ENCODE measurements around the gene PTPA. TPM values are rescaled to one million over a fixed set of nuclear protein-coding genes. Genes with fewer than 3 reads are reported as not detected.
A peak's percentile ranks its signal among the peaks of the same experiment; 100 is the strongest.

PTPA gene
- total and polyA plus RNA-seq, 9 of the 15 experiments (the other 6 are each of a cell fraction or from before 2014, with no cell fraction given) = 1.7 to 121 (median 72.6) TPM

DNA sequence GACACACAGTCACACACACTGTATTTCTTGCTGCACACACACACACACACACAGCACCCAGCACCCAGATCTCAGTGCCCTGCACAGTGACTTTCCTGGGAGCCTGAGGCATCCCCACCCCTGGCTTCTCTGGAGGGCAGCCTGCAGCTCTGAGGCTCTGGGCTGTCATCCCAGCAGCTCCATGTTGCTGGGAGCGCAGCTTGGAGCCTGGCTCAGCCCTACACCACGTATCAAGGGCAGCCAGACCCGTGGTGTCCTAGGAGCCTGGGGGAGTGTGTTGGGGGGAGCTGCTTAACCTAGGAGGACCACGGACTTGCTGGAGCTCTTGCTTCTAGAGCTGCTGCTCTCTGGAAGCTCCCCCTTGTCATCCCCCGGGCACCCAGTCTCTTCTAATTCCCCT is 61.6 kb downstream of the PTPA start:
- POLR2A ChIA-PET = interaction anchor here (0.6 to 2.3 kb wide), 7 partner anchors 9 to 434 kb away, joined by 3 to 10 read pairs (median 3); no protein-coding TSS in a partner anchor
- Histone ChIP-seq H3K27me3 (ENCODE audit: control insufficient read depth in 2 of 2, insufficient read depth in 2 of 2, low read length in 2 of 2) (peaks cover 8 to 19% of the 10 kb centered on the region in 2 experiments; a peak in 4 of 5 replicates), H4K20me1 (replicated peaks; ENCODE audit: control insufficient read depth, insufficient read depth, low read length) (no peaks in the 10 kb centered on the region), H3K4me3 (no peak overlapping the region), H3K9me3 (replicated peaks; ENCODE audit: control insufficient read depth, insufficient read depth, low read depth, low read length) (no peaks in the 10 kb centered on the region), H3K9ac (ENCODE audit: insufficient read depth in 1 of 2, low read depth in 2 of 2, low read length in 2 of 2) (peak overlapping the region in 1 of 2 experiments; percentile 70; a peak in 2 of 4 replicates), H2AFZ (ENCODE audit: low read depth, low read length) (no peak overlapping the region), H3K9me1 (ENCODE audit: control insufficient read depth, insufficient read depth, low read length) (no peaks in the 10 kb centered on the region), H3K4me2 (ENCODE audit: insufficient read depth, low read length) (no peak overlapping the region), H3K79me2 (ENCODE audit: control insufficient read depth, insufficient read depth, low read length) (peaks cover 6% of the 10 kb centered on the region; the same call in 2 of the 3 replicates), H3K27ac (ENCODE audit: extremely low read depth, low read depth, low read length) (no peak overlapping the region), H3K4me1 (replicated peaks in 1 of 2; ENCODE audit: control insufficient read depth in 2 of 2, insufficient read depth in 2 of 2, low read length in 2 of 2) (peaks cover 28 to 56% of the 10 kb centered on the region in 2 experiments), H3K36me3 (ENCODE audit: control insufficient read depth, insufficient read depth, low read length) (no peaks in the 10 kb centered on the region)
- intact Hi-C loops (cut with micrococcal nuclease) (loop anchor here (10.0 kb wide), 1 partner anchor 232 kb away; no protein-coding TSS in a partner anchor), in situ Hi-C loops (cut with MboI) (loop anchor here (10.0 kb wide), 2 partner anchors 242 to 312 kb away; no protein-coding TSS in a partner anchor)
- no peak for FAIRE-seq
- BruUV-seq (replicated peaks) = no TSS peak
- DNase-seq (ENCODE audit: extremely low read depth in 1 of 4, low spot score in 3 of 4) = no peak
- 0% methylated on average over 5 of the region's 5 CpGs for WGBS (ENCODE audit: insufficient coverage, low coverage, missing lambda C conversion rate)
- no peak for ATAC-seq
- CTCF ChIA-PET (ENCODE audit: low intra/inter-chr PET ratio) = no interaction called here
- TF ChIP-seq ZC3H11A (IDR thresholded peaks at IDR 0.05; ENCODE audit: low read depth, low read length) = no peak
- TF ChIP-seq DEAF1 (CRISPR knock-in tag; IDR thresholded peaks at IDR 0.05) = no peak
- no peak for TF ChIP-seq ZNF280A (IDR thresholded peaks at IDR 0.05; ENCODE audit: low read depth, partially characterized antibody)
- TF ChIP-seq ZNF766 (CRISPR knock-in tag; conservative IDR thresholded peaks at IDR 0.05) = no peak
- no peak for TF ChIP-seq E2F8 (IDR thresholded peaks at IDR 0.05; ENCODE audit: low read depth, partially characterized antibody)
- TF ChIP-seq ZBTB8A (IDR thresholded peaks at IDR 0.05; ENCODE audit: partially characterized antibody) = no peak
- no peak for TF ChIP-seq TAF9B (IDR thresholded peaks at IDR 0.05; ENCODE audit: partially characterized antibody)
- no peak for TF ChIP-seq LARP7 (IDR thresholded peaks at IDR 0.05)
- TF ChIP-seq CTCFL (IDR thresholded peaks at IDR 0.05; ENCODE audit: borderline replicate concordance, insufficient read depth, low read depth, low read length, poor library complexity, severe bottlenecking) = no peak
- TF ChIP-seq TARDBP (IDR thresholded peaks at IDR 0.05) = no peak
- TF ChIP-seq, protein P1, sequence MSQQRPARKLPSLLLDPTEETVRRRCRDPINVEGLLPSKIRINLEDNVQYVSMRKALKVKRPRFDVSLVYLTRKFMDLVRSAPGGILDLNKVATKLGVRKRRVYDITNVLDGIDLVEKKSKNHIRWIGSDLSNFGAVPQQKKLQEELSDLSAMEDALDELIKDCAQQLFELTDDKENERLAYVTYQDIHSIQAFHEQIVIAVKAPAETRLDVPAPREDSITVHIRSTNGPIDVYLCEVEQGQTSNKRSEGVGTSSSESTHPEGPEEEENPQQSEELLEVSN (IDR thresholded peaks at IDR 0.05; ENCODE audit: borderline replicate concordance in 1 of 2, extremely low read depth in 1 of 2, insufficient read depth in 1 of 2, insufficient read length in 1 of 2, low read depth in 1 of 2, low read length in 1 of 2, poor library complexity in 1 of 2, severe bottlenecking in 1 of 2) = no peak
- no peak for TF ChIP-seq ARID2 (IDR thresholded peaks at IDR 0.05)
